GM23338 (cell line): ENCODE data around the gene KRT24. TPM values are rescaled to one million over a fixed set of nuclear protein-coding genes. Genes with fewer than 3 reads are reported as not detected.

Experiments used
- ATAC-seq: fragments of 200-7000 bp; cut with Tn5 transposase; 3 replicates; pipeline ENCODE4 v1.9.1; 2020
- DNase-seq: peaks from one replicate; pipeline ENCODE4 v3.0.0-alpha.2; 2015; ENCODE audit warnings: low spot score
- H2AFZ ChIP-seq: fragments of 200-600 bp; sonication (generic); 2 replicates; pipeline ENCODE4 v1.8.0; 2016; ENCODE audit warnings: antibody characterized with exemption, mild to moderate bottlenecking, moderate library complexity
- H3F3A ChIP-seq: fragments of 200-600 bp; sonication (generic); replicated peaks from 2 replicates; pipeline ENCODE4 v1.8.0; 2017; ENCODE audit warnings: antibody characterized with exemption, mixed run types, low read depth
- H3K27ac ChIP-seq: fragments of 200-600 bp; sonication (generic); 2 replicates; pipeline ENCODE4 v1.6.1; 2016; ENCODE audit warnings: low read depth
- H3K27me3 ChIP-seq: fragments of 200-600 bp; sonication (generic); 2 replicates; pipeline ENCODE4 v1.8.0; 2016; ENCODE audit warnings: mild to moderate bottlenecking, mixed run types, moderate library complexity; ENCODE audit not compliant: insufficient read depth
- H3K36me3 ChIP-seq: fragments of 200-600 bp; sonication (generic); 2 replicates; pipeline ENCODE4 v1.8.0; 2016; ENCODE audit warnings: mild to moderate bottlenecking; ENCODE audit not compliant: insufficient read depth
- H3K4me1 ChIP-seq: fragments of 200-600 bp; sonication (generic); 2 replicates; pipeline ENCODE4 v1.8.0; 2016; ENCODE audit warnings: mild to moderate bottlenecking, moderate library complexity; ENCODE audit not compliant: insufficient read depth
- H3K4me2 ChIP-seq: fragments of 200-600 bp; sonication (generic); 2 replicates; pipeline ENCODE4 v1.7.1; 2017; ENCODE audit warnings: mixed run types
- H3K4me3 ChIP-seq: fragments of 200-600 bp; sonication (generic); 2 replicates; pipeline ENCODE4 v1.6.1; 2016; ENCODE audit warnings: mixed run types
- H3K79me2 ChIP-seq: fragments of 200-600 bp; sonication (generic); replicated peaks from 2 replicates; pipeline ENCODE4 v1.8.0; 2017; ENCODE audit warnings: mild to moderate bottlenecking; ENCODE audit not compliant: insufficient read depth
- H3K9me2 ChIP-seq: fragments of 200-600 bp; sonication (generic); 2 replicates; pipeline ENCODE4 v1.8.0; 2017; ENCODE audit not compliant: insufficient read depth
- H4K20me1 ChIP-seq: fragments of 200-600 bp; sonication (generic); replicated peaks from 2 replicates; pipeline ENCODE4 v1.8.0; 2017; ENCODE audit warnings: mild to moderate bottlenecking; ENCODE audit not compliant: insufficient read depth
- H3K27ac Mint-ChIP-seq: 2 replicates; pipeline ENCODE4 v1.8.0; 2020; ENCODE audit warnings: inconsistent platforms, mild to moderate bottlenecking, moderate library complexity, mixed read lengths
- H3K27me3 Mint-ChIP-seq: 3 replicates; pipeline ENCODE4 v1.8.0; 2022; ENCODE audit warnings: low read depth, mild to moderate bottlenecking, moderate library complexity, mixed read lengths, inconsistent platforms; ENCODE audit not compliant: insufficient read depth, poor library complexity
- H3K36me3 Mint-ChIP-seq: 3 replicates; pipeline ENCODE4 v1.8.0; 2021; ENCODE audit warnings: low read depth, mild to moderate bottlenecking, inconsistent platforms, moderate library complexity, mixed read lengths
- H3K4me1 Mint-ChIP-seq: 3 replicates; pipeline ENCODE4 v1.8.0; 2020; ENCODE audit warnings: mild to moderate bottlenecking, inconsistent platforms, mixed read lengths
- H3K4me3 Mint-ChIP-seq: 3 replicates; pipeline ENCODE4 v1.8.0; 2021; ENCODE audit warnings: moderate library complexity, mild to moderate bottlenecking, inconsistent platforms, mixed read lengths
- H3K9me3 Mint-ChIP-seq: 3 replicates; pipeline ENCODE4 v1.8.0; 2020; ENCODE audit warnings: moderate library complexity, mild to moderate bottlenecking, inconsistent platforms, mixed read lengths
- CREB1 ChIP-seq: fragments of 250-450 bp; sonication (Bioruptor Pico); IDR thresholded peaks from 2 replicates; pipeline ENCODE4 v1.5.0; 2020; ENCODE audit warnings: low read depth, mild to moderate bottlenecking, moderate library complexity
- JUNB ChIP-seq: IDR thresholded peaks from one replicate; pipeline ENCODE4 v1.6.1; 2016; ENCODE audit warnings: antibody characterized with exemption; ENCODE audit not compliant: unreplicated experiment
- NANOG ChIP-seq: IDR thresholded peaks from 2 replicates; pipeline ENCODE4 v1.6.1; 2016; ENCODE audit warnings: antibody characterized with exemption, borderline replicate concordance
- POLR2AphosphoS5 ChIP-seq: IDR thresholded peaks from 2 replicates; pipeline ENCODE4 v1.6.1; 2016; ENCODE audit warnings: antibody characterized with exemption, low read depth
- STAT1 ChIP-seq: IDR thresholded peaks from one replicate; pipeline ENCODE4 v1.6.1; 2016; ENCODE audit warnings: antibody characterized with exemption; ENCODE audit not compliant: unreplicated experiment
- ZNF114 ChIP-seq: fragments of 250-450 bp; sonication (Bioruptor Pico); IDR thresholded peaks from 2 replicates; pipeline ENCODE4 v1.5.0; 2020; ENCODE audit warnings: mild to moderate bottlenecking, moderate library complexity
- ZNF331 ChIP-seq: fragments of 250-450 bp; sonication (Bioruptor Pico); IDR thresholded peaks from 2 replicates; pipeline ENCODE4 v1.5.0; 2020; ENCODE audit warnings: low read depth, mild to moderate bottlenecking, moderate library complexity
- polyA plus RNA-seq: library from polyadenylated mRNA; unstranded; fragments of >200 nt; fragmentation: Nextera tagmentation; extraction: Ambion mirVana; gene quantifications from 2 replicates; pipeline ENCODE4 v1.2.1, GENCODE V29; 2016
- total RNA-seq: library from RNA; depleted of rRNA; stranded (reverse); fragments of >200 nt; shearing (Covaris generic); gene quantifications from 2 replicates; pipeline ENCODE4 v1.2.3, GENCODE V29; 2014
- TF ChIP-seq, protein P1 (sequence below): IDR thresholded peaks from 2 replicates; pipeline ENCODE4 v1.6.1; 2016; ENCODE audit warnings: antibody characterized with exemption
- TF ChIP-seq, protein P2 (sequence below): fragments of 250-450 bp; sonication (Bioruptor Pico); IDR thresholded peaks from 2 replicates; pipeline ENCODE4 v1.5.0; 2020; ENCODE audit warnings: mild to moderate bottlenecking, moderate library complexity
- TF ChIP-seq, protein P3 (sequence below), 2 experiments: fragments of 200-600 bp in 1 of 2; sonication (generic) in 1 of 2; conservative IDR thresholded peaks; 2 replicates each; pipeline versions ENCODE4 v1.5.1 to v1.6.1; 2016 to 2017; ENCODE audit warnings: antibody characterized with exemption in 2 of 2, low read depth in 2 of 2, mild to moderate bottlenecking in 2 of 2, moderate library complexity in 1 of 2
- TF ChIP-seq, protein P4 (sequence below): IDR thresholded peaks from one replicate; pipeline ENCODE4 v1.6.1; 2018; ENCODE audit warnings: antibody characterized with exemption; ENCODE audit not compliant: unreplicated experiment

Gene KRT24
- total and polyA plus RNA-seq, 2 experiments from 2014 or later: not detected

DNA sequence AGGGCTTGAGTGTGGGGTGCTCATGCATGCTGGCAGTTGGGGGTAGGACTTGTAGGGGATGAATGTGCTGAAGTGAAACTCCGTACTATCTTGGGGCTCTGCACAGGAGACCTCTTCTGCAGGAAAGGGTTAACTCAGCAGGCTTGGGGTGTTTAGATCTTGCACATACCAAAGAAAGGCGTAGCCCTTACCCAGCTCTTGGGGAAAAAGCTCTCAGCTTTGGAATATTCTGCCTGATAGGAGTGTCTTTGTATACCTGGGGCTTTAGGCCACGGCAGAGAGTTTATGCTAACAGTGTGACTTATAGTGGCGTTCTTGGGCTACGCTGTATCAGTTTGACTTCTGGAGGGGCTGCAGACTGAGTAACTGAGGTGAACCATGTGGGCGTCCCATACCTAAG lies 30.5 kb upstream of the KRT24 start:
- Mint-ChIP-seq H3K4me1 (no peaks in the 10 kb centered on the region), H3K36me3 (no peaks in the 10 kb centered on the region), H3K27ac (no peak overlapping the region), H3K27me3 (no peaks in the 10 kb centered on the region), H3K9me3 (peaks cover 8% of the 10 kb centered on the region; the same call in 2 of the 3 replicates), H3K4me3 (no peak overlapping the region)
- no peaks in the 10 kb centered on the region for H3K27me3 ChIP-seq
- DNase-seq: no peak
- H3K4me3 ChIP-seq: no peak overlapping the region
- no peaks in the 10 kb centered on the region for H4K20me1 ChIP-seq
- TF ChIP-seq ZNF331 (no peak), POLR2AphosphoS5 (no peak), NANOG (no peak), STAT1 (no peak)
- TF ChIP-seq, protein P1, sequence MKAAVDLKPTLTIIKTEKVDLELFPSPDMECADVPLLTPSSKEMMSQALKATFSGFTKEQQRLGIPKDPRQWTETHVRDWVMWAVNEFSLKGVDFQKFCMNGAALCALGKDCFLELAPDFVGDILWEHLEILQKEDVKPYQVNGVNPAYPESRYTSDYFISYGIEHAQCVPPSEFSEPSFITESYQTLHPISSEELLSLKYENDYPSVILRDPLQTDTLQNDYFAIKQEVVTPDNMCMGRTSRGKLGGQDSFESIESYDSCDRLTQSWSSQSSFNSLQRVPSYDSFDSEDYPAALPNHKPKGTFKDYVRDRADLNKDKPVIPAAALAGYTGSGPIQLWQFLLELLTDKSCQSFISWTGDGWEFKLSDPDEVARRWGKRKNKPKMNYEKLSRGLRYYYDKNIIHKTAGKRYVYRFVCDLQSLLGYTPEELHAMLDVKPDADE: no peak
- H3K36me3 ChIP-seq: no peaks in the 10 kb centered on the region
- H3F3A ChIP-seq: no peaks in the 10 kb centered on the region
- H3K9me2 ChIP-seq: no peaks in the 10 kb centered on the region
- H3K79me2 ChIP-seq: no peaks in the 10 kb centered on the region
- H3K27ac ChIP-seq: no peak overlapping the region
- ATAC-seq: no peak
- no peaks in the 10 kb centered on the region for H3K4me1 ChIP-seq
- H2AFZ ChIP-seq: no peak overlapping the region
- no peak overlapping the region for H3K4me2 ChIP-seq

DNA sequence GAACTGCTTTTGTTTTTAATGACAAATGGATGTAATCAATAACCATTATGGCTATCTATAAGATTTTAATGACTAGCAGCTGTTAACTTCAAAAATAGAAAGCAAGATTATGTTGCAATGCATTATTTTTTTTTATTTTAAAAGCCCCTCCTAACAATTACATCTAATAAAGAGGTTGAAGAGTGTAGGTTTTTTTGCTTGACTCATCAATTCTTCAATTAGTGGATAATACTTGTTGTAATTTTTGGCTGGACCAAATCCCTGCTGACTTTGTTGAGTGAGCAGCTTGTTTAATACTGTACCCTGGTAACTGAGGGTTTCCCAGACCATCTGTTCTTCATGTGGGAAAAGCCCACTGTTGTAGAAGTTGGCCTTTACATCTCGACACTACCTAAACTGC lies 27.4 kb upstream of the KRT24 start:
- Histone ChIP-seq H3K4me2 (no peak overlapping the region), H3K79me2 (no peaks in the 10 kb centered on the region), H4K20me1 (no peaks in the 10 kb centered on the region), H2AFZ (no peak overlapping the region), H3K27me3 (no peaks in the 10 kb centered on the region), H3F3A (no peaks in the 10 kb centered on the region), H3K4me1 (no peaks in the 10 kb centered on the region), H3K27ac (no peak overlapping the region), H3K4me3 (no peak overlapping the region), H3K9me2 (no peaks in the 10 kb centered on the region), H3K36me3 (no peaks in the 10 kb centered on the region)
- Mint-ChIP-seq H3K27me3 (no peaks in the 10 kb centered on the region), H3K27ac (no peak overlapping the region), H3K4me1 (no peaks in the 10 kb centered on the region), H3K9me3 (peaks cover 8% of the 10 kb centered on the region; the same call in 2 of the 3 replicates), H3K36me3 (no peaks in the 10 kb centered on the region), H3K4me3 (no peak overlapping the region)
- ATAC-seq (no peak), DNase-seq (no peak)
- TF ChIP-seq, protein P2, sequence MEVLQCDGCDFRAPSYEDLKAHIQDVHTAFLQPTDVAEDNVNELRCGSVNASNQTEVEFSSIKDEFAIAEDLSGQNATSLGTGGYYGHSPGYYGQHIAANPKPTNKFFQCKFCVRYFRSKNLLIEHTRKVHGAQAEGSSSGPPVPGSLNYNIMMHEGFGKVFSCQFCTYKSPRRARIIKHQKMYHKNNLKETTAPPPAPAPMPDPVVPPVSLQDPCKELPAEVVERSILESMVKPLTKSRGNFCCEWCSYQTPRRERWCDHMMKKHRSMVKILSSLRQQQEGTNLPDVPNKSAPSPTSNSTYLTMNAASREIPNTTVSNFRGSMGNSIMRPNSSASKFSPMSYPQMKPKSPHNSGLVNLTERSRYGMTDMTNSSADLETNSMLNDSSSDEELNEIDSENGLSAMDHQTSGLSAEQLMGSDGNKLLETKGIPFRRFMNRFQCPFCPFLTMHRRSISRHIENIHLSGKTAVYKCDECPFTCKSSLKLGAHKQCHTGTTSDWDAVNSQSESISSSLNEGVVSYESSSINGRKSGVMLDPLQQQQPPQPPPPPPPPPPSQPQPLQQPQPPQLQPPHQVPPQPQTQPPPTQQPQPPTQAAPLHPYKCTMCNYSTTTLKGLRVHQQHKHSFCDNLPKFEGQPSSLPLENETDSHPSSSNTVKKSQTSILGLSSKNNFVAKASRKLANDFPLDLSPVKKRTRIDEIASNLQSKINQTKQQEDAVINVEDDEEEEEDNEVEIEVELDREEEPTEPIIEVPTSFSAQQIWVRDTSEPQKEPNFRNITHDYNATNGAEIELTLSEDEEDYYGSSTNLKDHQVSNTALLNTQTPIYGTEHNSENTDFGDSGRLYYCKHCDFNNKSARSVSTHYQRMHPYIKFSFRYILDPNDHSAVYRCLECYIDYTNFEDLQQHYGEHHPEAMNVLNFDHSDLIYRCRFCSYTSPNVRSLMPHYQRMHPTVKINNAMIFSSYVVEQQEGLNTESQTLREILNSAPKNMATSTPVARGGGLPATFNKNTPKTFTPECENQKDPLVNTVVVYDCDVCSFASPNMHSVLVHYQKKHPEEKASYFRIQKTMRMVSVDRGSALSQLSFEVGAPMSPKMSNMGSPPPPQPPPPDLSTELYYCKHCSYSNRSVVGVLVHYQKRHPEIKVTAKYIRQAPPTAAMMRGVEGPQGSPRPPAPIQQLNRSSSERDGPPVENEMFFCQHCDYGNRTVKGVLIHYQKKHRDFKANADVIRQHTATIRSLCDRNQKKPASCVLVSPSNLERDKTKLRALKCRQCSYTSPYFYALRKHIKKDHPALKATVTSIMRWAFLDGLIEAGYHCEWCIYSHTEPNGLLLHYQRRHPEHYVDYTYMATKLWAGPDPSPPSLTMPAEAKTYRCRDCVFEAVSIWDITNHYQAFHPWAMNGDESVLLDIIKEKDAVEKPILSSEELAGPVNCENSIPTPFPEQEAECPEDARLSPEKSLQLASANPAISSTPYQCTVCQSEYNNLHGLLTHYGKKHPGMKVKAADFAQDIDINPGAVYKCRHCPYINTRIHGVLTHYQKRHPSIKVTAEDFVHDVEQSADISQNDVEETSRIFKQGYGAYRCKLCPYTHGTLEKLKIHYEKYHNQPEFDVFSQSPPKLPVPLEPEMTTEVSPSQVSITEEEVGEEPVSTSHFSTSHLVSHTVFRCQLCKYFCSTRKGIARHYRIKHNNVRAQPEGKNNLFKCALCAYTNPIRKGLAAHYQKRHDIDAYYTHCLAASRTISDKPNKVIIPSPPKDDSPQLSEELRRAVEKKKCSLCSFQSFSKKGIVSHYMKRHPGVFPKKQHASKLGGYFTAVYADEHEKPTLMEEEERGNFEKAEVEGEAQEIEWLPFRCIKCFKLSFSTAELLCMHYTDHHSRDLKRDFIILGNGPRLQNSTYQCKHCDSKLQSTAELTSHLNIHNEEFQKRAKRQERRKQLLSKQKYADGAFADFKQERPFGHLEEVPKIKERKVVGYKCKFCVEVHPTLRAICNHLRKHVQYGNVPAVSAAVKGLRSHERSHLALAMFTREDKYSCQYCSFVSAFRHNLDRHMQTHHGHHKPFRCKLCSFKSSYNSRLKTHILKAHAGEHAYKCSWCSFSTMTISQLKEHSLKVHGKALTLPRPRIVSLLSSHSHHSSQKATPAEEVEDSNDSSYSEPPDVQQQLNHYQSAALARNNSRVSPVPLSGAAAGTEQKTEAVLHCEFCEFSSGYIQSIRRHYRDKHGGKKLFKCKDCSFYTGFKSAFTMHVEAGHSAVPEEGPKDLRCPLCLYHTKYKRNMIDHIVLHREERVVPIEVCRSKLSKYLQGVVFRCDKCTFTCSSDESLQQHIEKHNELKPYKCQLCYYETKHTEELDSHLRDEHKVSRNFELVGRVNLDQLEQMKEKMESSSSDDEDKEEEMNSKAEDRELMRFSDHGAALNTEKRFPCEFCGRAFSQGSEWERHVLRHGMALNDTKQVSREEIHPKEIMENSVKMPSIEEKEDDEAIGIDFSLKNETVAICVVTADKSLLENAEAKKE (CRISPR knock-in tag): no peak
- no peak for TF ChIP-seq STAT1
- no peak for TF ChIP-seq ZNF114
- no peak for TF ChIP-seq JUNB
- TF ChIP-seq, protein P3, sequence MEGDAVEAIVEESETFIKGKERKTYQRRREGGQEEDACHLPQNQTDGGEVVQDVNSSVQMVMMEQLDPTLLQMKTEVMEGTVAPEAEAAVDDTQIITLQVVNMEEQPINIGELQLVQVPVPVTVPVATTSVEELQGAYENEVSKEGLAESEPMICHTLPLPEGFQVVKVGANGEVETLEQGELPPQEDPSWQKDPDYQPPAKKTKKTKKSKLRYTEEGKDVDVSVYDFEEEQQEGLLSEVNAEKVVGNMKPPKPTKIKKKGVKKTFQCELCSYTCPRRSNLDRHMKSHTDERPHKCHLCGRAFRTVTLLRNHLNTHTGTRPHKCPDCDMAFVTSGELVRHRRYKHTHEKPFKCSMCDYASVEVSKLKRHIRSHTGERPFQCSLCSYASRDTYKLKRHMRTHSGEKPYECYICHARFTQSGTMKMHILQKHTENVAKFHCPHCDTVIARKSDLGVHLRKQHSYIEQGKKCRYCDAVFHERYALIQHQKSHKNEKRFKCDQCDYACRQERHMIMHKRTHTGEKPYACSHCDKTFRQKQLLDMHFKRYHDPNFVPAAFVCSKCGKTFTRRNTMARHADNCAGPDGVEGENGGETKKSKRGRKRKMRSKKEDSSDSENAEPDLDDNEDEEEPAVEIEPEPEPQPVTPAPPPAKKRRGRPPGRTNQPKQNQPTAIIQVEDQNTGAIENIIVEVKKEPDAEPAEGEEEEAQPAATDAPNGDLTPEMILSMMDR (conservative IDR thresholded peaks at IDR 0.05; ENCODE audit: low read depth in 2 of 2): no peak
- TF ChIP-seq, protein P4, sequence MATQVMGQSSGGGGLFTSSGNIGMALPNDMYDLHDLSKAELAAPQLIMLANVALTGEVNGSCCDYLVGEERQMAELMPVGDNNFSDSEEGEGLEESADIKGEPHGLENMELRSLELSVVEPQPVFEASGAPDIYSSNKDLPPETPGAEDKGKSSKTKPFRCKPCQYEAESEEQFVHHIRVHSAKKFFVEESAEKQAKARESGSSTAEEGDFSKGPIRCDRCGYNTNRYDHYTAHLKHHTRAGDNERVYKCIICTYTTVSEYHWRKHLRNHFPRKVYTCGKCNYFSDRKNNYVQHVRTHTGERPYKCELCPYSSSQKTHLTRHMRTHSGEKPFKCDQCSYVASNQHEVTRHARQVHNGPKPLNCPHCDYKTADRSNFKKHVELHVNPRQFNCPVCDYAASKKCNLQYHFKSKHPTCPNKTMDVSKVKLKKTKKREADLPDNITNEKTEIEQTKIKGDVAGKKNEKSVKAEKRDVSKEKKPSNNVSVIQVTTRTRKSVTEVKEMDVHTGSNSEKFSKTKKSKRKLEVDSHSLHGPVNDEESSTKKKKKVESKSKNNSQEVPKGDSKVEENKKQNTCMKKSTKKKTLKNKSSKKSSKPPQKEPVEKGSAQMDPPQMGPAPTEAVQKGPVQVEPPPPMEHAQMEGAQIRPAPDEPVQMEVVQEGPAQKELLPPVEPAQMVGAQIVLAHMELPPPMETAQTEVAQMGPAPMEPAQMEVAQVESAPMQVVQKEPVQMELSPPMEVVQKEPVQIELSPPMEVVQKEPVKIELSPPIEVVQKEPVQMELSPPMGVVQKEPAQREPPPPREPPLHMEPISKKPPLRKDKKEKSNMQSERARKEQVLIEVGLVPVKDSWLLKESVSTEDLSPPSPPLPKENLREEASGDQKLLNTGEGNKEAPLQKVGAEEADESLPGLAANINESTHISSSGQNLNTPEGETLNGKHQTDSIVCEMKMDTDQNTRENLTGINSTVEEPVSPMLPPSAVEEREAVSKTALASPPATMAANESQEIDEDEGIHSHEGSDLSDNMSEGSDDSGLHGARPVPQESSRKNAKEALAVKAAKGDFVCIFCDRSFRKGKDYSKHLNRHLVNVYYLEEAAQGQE: no peak
- no peak for TF ChIP-seq NANOG
- TF ChIP-seq CREB1 (CRISPR knock-in tag): no peak
